Activated gamma-delta T cell treated with anti-CD3 and anti-CD28 coated beads, Interleukin-2, amount 50 U/mL, for 16 hours (primary cell): Measurements from ENCODE around the gene TIAL1.
"Not testable (repeated sequence)": the region's sequence is repeated elsewhere in the genome, so short reads cannot be mapped to it uniquely, and the experiment has no call there.

Experiments used
- DNase-seq: peaks from one replicate; pipeline ENCODE4 v3.0.0-alpha.2; 2020; ENCODE audit warnings: low read depth

Gene TIAL1

GRCh38 chr10:119613741-119614140 is 17.0 kb upstream of the TIAL1 start:
- DNase-seq, result no peak

DNA sequence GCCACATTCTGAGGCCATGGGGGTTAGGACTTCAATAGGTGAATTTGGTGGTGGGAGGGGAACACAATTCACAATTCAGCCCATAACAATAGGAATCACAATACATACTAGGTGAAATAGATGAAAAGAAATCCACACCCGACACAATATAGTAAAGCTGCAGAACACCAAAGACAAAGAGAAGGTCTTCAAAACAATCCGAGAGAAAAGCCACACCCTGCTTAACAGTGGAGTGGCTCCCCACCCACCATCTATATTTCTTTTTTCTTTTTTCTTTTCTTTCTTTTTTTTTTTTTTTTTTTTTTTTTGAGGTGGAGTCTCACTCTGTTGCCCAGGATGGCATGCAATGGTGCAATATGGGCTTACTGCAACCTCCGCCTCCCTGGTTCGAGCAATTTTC is 14.7 kb upstream of the TIAL1 start:
- no peak for DNase-seq

GRCh38 chr10:119609516-119609915 is 12.8 kb upstream of the TIAL1 start:
- no peak for DNase-seq

DNA sequence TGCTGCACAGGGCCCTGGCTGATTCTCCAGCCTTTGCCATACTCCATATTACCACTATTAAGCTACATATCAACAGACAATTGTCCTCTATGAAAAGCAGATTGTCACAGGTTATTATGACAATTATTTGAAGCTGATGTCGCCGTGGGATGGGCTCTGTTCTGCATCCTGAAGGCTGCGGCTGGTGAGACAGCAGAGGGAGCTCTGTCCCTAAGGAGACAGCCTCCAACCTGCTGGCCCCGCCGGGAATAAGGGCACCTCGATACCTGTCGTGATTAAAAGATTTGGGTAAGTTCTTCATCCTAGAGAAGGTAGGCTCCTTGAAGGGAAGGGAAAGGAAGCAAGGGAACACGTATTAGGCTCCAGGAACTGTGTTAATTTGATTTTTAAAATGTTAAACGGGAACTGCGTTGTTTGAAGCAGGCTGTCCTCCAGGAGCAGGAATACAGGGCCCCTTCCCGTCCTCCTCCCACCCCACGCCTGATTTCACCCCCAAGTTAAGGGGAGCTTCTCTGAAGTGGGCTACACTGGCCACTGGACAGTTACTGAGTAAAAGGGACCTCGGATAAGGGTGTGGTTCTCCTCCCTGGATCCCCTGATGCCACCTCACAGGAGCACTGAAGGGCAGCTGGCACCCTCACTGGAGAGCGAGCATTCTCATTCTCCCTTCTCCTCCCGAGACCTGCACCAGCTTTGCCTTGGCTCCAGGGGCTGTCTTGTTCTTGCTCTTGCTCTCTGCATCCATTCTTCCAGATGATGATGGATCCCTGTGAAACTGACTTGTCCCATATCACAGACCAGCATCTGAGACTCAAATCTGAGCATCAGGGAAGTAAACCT is 11.8 kb upstream of the TIAL1 start:
- no peak for DNase-seq

DNA sequence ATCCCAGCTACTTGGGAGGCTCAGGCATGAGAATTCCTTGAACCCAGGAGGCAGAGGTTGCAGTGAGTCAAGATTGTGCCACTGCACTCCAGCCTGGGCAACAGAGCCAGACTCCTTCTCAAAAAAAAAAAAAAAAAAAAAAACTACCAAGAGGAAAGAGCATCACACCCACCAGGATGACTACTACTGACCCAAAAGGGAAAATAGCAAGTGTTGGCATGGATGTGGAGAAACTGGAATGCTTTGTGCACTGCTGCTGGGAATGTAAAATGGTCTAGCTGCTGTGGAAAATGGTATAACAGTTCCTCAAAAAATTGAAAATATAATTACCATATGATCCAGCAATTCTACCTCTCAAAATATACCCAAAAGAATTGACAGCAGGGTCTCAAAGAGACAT is 7.7 kb upstream of the TIAL1 start:
- DNase-seq, result no peak

DNA sequence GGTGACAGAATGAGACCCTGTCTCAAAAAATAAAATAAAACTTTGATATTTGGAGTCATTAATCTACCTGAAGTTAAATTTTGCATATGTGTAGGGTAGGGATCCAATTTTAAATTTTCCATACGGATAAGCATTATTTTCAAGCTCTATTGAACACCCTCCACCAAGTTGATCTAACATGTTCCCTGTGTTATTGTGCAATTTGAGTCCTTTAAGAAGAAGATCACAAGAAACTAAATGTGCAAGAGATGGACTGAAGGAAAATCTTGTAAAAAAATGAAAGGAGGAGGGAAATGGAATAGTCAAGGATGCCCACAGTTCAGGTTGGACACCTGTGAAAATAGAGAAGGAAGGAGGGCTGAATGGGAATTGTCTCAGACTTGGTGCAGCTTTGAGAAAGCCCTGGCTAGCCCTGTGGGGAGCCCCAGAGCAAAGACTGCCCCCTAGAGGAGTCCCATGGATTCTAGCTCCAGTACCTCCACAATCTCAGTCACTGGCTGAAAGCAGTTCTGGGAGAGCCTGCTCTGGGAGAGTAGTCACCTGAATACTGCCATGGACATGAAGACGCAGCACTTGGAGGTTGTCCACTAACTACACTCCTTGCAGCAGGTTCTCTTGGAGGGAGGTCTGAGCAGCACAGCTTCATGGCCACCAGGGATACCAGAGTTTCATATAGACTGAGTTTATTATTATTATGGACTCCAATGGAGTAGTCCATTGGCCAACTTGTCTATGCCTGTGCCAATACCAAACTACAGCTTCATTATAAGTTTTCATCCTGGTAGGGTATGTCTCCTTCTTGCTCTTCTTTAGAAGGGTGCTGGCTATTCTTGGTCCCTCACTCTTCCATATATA is 5.7 kb upstream of the TIAL1 start:
- DNase-seq, result no peak

GRCh38 chr10:119598397-119598796 is 1.6 kb upstream of the TIAL1 start:
- DNase-seq, result no peak

- DNase-seq, result no peak
These were observed 832 bp upstream of the TIAL1 start for GRCh38 chr10:119597405-119598186.

GRCh38 chr10:119595676-119596515 is 868 bp downstream of the TIAL1 start:
- DNase-seq, result peak; percentile 50

DNA sequence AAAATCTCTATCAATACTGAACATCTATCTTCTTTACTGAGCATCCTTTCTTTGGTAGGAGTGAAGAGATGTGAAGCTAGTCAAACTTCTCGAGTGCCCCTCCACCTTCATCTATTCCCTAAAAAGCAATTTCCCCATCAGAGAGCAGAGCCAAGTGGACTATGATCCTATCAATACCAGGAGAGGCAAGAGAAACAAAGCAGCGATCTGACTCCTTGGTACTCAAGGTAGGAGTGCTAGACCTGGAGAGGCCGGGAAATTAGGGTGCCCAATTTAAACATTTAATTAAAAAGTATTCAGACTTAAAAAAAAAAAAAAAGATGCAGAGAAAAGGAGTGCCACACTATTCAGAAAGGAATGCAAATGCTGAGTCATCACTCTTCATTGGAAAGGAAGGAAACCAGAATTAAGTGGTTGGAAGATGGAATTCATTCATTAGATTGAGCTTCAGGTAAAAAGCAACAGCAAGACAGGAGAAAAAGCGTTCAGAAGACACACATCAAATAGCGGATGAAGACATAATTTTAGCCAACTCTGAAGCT is 1.6 kb downstream of the TIAL1 start:
- DNase-seq, result no peak

GRCh38 chr10:119588071-119588470 is 8.7 kb downstream of the TIAL1 start:
- DNase-seq, result no peak

- no peak for DNase-seq
These were observed 18.4 kb downstream of the TIAL1 start for GRCh38 chr10:119578355-119578754.

DNA sequence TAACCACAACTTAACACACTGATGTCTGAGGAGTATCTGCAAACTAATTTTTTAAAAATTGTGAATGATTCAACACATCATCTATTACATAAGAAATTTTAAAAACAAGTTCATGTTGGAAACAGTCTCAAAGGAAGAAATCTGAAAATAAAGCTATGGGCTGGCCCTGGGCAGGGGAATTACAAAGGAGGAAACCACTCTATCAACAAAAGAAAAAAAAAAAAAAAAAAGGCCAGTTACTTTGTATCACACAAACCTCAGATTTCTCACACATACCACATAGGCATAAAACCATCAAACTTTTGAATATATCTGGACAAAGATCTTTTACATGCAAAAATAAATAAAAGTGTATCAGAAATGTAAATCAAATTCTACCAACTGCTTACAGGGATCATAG is 20.8 kb downstream of the TIAL1 start:
- no peak for DNase-seq

- no peak for DNase-seq
These were observed 21.3 kb downstream of the TIAL1 start for GRCh38 chr10:119575506-119575905.

DNA sequence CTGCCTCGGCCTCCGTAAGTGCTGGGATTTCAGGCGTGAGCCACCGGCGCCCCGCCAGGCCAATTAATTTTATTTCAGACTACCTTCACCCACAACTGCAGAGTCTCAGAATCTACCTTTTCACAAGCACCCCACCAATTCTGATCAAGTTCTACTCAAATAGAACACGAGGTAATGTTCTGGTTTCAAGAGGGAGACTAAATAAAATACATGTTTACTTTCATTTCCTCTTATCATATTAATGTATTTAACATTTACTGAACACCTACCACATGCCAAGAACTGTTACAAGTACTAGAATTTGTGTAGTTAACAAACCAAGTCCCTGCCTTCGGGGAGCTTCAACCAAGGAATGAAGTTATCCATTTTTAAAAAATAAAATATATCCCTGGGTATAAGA is 28.8 kb downstream of the TIAL1 start:
- DNase-seq, result no peak

DNA sequence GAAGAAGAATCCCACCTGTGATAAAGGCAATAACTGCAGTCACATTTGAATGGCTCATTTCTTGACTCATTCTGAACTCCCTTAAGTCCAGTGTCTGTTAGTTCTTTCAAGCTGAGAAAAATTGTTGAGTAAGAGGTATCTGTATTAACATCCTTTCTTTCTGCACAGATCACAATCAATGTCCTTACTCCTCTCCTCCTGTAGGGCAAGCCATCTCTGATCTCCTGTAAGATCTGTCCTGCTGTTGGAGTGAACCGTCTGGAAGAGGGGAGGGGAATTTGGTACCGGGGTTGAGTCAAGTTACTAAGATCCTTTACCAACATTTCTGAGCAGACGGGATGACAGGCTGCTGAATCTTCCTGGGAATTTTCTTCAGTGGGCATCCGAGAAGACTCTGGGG is 34.7 kb downstream of the TIAL1 start:
- DNase-seq, result no peak

GRCh38 chr10:119559511-119559910 is 37.3 kb downstream of the TIAL1 start:
- not testable (repeated sequence) for DNase-seq

GRCh38 chr10:119556081-119556480 is 40.7 kb downstream of the TIAL1 start:
- DNase-seq, result not testable (repeated sequence)

DNA sequence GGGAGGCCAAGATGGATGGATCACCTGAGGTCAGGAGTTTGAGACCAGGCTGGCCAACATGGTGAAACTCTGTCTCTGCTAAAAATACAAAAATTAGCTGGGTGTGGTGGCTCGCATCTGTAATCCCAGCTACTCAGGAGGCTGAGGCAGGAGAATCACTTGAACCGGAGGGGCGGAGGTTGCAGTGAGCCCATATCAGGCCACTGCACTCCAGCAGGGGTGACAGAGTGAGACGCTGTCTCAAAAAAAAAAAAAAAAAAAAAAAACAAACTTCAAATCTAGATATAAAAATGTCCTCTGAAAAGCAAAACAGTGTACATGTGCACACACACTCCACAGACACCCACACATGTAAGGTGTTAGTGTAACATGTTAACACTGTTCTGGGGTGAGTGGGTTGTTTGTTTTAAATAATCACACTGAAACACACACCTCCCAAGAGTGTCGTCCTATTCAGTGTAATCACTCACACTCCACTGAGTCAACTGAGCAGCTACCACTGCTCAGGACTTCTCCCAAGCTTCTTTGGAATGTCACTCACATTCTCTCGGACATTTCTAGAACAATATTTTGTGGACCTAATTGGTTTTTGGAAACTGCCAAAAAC is 41.5 kb downstream of the TIAL1 start:
- DNase-seq, result no peak

- DNase-seq, result no peak
These were observed 45.9 kb downstream of the TIAL1 start for GRCh38 chr10:119550827-119551226.
